Mucosa of stomach (tissue), 1 donor: ENCODE measurements around the gene KIF26A.

Experiments used
- H3K27me3 ChIP-seq: one replicate; pipeline ENCODE4 v1.7.0; 2013; ENCODE audit warnings: mild to moderate bottlenecking, low read length; ENCODE audit not compliant: control insufficient read depth, insufficient read depth
- H3K36me3 ChIP-seq: one replicate; pipeline ENCODE4 v1.7.0; 2013; ENCODE audit warnings: low read length; ENCODE audit not compliant: control insufficient read depth, insufficient read depth
- H3K4me1 ChIP-seq: one replicate; pipeline ENCODE4 v1.7.0; 2013; ENCODE audit warnings: mild to moderate bottlenecking, low read length; ENCODE audit not compliant: control insufficient read depth, insufficient read depth
- H3K4me3 ChIP-seq: one replicate; pipeline ENCODE4 v1.7.0; 2013; ENCODE audit warnings: low read length
- H3K9ac ChIP-seq: one replicate; pipeline ENCODE4 v1.7.0; 2013; ENCODE audit warnings: mild to moderate bottlenecking, low read length, moderate library complexity
- H3K9me3 ChIP-seq: one replicate; pipeline ENCODE4 v1.7.0; 2013; ENCODE audit warnings: mild to moderate bottlenecking, low read length, moderate library complexity; ENCODE audit not compliant: control insufficient read depth
- donor health status: Pancreatic carcinoma.

KIF26A gene

DNA sequence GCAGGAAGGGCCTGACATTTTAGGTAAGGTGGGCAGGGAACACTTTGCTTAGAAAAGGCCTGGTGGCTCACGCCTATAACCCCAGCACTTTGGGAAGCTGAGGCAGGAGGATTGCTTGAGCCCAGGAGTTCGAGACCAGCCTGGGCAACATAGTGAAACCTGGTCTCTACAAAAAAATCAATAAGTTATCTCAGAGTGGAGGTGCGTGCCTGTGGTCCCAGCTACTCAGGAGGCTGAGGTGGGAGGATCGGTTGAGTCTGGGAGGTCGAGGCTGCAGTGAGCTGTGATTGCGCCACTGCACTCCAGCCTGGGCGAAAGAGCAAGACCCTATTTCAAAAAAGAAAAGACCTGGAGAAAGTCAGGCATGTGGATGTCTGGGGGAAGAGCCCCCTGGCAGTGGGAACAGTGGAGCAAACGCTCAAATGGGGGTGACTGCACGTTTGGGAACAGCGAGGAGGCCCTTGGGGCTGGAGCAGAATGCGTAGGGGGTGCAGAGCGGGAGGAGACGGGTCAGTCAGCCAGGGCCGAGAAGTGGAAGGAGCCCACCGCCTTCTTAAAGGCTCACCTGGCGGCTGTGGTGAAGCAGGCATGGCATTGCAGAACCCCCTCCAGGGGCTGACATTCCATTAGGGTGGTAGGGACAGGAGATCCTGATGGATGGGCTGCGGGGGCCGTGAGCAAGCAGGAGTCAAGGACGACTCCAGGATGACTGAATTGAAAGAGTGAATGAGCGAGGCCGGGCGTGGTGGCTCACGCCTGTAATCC, 6.2 kb upstream of the KIF26A start:
- no peak overlapping the region for H3K9ac ChIP-seq
- H3K27me3 ChIP-seq: peaks cover 42% of the 10 kb centered on the region
- H3K4me3 ChIP-seq: no peak overlapping the region
- H3K36me3 ChIP-seq: no peaks in the 10 kb centered on the region
- H3K9me3 ChIP-seq: no peaks in the 10 kb centered on the region
- peaks cover 9% of the 10 kb centered on the region for H3K4me1 ChIP-seq

GRCh38 chr14:104132981-104133380, 5.4 kb upstream of the KIF26A start:
- H3K4me1 ChIP-seq: peaks cover 15% of the 10 kb centered on the region
- no peaks in the 10 kb centered on the region for H3K36me3 ChIP-seq
- no peak overlapping the region for H3K4me3 ChIP-seq
- no peaks in the 10 kb centered on the region for H3K9me3 ChIP-seq
- no peak overlapping the region for H3K9ac ChIP-seq
- H3K27me3 ChIP-seq: peaks cover 49% of the 10 kb centered on the region

DNA sequence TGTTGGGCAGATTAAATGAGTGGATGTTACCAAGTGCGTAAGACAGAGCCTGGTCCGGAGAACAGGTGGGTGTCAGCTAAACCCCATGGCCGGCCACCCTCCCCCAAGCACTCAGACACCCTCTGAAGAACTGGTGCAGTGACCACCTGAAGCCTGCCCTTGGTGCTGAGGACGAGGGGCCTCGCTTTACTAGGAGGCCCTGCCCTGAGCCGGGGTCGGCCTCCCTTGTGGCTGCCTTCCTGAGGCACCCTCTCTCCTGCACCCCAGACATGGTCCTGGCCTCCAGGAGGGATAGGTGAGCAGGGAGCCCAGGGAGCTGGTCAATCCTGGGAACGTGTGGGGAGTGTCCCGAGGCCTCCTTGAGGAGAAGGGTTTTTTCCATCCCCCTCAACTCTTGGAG, 4.9 kb upstream of the KIF26A start:
- Histone ChIP-seq H3K9ac (no peak overlapping the region), H3K27me3 (peaks cover 53% of the 10 kb centered on the region), H3K4me3 (no peak overlapping the region), H3K4me1 (peaks cover 17% of the 10 kb centered on the region), H3K9me3 (no peaks in the 10 kb centered on the region), H3K36me3 (no peaks in the 10 kb centered on the region)

- Histone ChIP-seq H3K36me3 (no peaks in the 10 kb centered on the region), H3K27me3 (peaks cover 61% of the 10 kb centered on the region)
Observed at GRCh38 chr14:104134061-104134965, 4.1 kb upstream of the KIF26A start.

DNA sequence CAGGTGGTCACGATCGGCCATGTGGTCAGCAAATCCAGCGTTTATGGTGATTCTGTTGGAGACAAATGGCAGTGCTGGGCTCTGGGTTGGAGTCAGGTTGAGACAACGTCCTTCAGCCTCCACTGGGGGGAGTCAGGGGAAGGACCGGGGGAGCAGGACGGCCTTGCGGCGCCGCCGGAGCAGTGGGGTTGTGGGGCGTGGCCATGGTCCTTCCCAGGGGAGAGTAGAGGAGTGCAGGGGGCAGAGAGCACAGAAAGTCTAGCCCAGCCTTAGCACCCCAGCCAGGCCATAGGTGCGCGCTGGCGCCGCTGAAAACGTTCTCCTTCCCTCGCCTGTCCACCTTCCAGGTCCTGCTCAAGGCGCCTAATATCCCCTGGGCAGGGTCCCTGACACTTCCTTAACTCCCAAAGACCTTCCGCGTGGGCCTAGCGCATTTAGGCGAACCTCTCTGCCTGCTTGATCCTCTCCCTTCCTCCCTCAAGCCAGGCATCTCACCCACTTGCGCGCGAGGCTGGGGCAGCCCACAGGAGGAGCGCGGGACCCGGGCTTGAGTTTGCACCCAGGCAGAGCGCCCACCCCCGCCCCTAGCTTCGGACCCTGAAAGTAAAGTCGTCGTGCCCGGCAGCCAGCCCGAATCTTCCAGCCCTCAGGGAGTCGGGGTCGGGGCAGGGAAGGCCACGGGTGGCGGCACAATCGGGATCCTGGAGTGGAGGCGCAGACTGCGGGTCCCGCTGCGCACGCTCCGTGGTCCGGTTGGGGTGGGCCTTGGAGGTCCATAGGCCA, 3.1 kb upstream of the KIF26A start:
- peaks cover 26% of the 10 kb centered on the region for H3K4me1 ChIP-seq
- H3K27me3 ChIP-seq: peaks cover 68% of the 10 kb centered on the region
- no peaks in the 10 kb centered on the region for H3K36me3 ChIP-seq
- no peaks in the 10 kb centered on the region for H3K9me3 ChIP-seq
- no peak overlapping the region for H3K9ac ChIP-seq
- no peak overlapping the region for H3K4me3 ChIP-seq

More at GRCh38 chr14:104134061-104134965, 4.1 kb upstream of the KIF26A start:
- Histone ChIP-seq H3K4me1 (peaks cover 20% of the 10 kb centered on the region), H3K9me3 (no peaks in the 10 kb centered on the region), H3K4me3 (no peak overlapping the region), H3K9ac (no peak overlapping the region)

DNA sequence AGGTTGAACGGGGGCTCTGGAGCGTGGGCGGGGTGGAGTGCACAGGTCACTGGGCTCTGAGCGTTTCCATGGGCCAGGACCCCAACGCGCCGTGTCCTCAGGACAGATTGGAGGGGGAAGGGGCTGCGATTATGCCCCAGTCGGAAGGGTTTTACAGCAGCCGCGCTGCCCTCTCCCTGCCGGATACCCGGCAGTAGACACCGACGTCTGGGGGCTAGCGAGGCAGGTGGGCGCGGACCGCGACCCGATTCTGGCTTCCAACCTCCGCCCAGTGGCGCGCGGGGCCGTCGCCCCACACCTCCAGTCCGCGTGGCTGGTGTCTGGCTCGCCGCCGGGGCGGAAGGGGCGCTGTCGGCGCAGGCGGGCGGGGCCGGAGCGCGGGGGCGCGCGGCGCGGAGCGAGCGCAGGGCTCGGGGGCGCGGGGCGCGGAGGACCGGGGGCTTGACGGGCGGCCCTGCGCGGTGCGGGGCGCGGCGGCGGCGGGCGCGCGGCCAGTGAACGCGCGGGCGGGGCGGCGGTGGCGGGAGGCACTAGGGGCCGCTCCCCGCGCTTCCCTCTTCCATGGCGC, 2.4 kb upstream of the KIF26A start:
- no peak overlapping the region for H3K4me3 ChIP-seq
- peaks cover 26% of the 10 kb centered on the region for H3K4me1 ChIP-seq
- no peak overlapping the region for H3K9ac ChIP-seq
- no peaks in the 10 kb centered on the region for H3K9me3 ChIP-seq
- H3K27me3 ChIP-seq: peaks cover 70% of the 10 kb centered on the region
- no peaks in the 10 kb centered on the region for H3K36me3 ChIP-seq

DNA sequence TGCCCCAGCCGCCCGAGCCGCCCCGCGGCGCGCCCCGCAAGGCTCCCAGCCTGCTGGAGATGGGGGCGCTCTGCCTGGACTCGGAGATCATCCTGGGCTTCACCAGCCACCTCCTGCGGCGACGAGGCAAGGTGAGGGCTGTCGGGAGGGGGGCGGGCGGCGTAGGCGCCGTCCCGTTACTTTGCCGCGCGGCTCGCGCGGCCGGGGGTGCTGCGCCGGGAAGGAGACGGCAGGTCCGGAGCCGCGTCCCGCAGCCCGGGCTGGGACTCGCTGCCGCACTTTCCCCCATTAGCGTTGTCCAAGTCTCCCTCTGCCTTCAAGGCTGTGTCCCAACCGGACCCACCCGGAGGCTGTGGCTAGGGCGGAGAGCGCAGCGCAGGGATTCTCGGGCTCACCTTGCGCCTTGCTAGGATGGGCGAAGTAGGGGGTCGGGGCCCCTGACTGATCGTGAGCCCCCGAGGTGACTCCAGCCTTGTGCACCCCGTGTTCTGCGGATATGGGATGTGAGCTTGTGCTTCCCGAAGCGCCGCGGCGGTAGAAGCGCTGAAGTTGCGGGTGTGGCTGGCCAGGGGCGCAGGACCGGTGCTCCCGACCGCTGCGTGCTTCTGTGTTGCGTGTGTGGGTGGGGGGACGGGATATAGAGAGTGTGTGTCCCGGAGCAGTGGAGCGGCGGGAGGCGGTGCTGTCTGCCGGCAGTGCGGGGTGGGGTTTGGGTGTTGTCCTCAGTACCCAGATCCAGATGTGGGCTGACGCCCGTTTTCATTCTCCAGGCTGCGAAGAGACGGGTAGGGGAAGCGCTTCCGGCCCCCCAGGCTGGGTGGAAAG, 1.7 kb upstream of the KIF26A start:
- peaks cover 26% of the 10 kb centered on the region for H3K4me1 ChIP-seq
- no peak overlapping the region for H3K4me3 ChIP-seq
- no peaks in the 10 kb centered on the region for H3K9me3 ChIP-seq
- H3K36me3 ChIP-seq: no peaks in the 10 kb centered on the region
- H3K27me3 ChIP-seq: peaks cover 70% of the 10 kb centered on the region
- H3K9ac ChIP-seq: no peak overlapping the region

- Histone ChIP-seq H3K36me3 (no peaks in the 10 kb centered on the region), H3K4me3 (no peak overlapping the region)
Observed at GRCh38 chr14:104137297-104138097, 890 bp upstream of the KIF26A start.

GRCh38 chr14:104138718-104139459, 502 bp downstream of the KIF26A start:
- Histone ChIP-seq H3K4me1 (peaks cover 30% of the 10 kb centered on the region), H3K9me3 (no peaks in the 10 kb centered on the region), H3K27me3 (peaks cover 59% of the 10 kb centered on the region), H3K4me3 (no peak overlapping the region), H3K36me3 (no peaks in the 10 kb centered on the region), H3K9ac (no peak overlapping the region)

More at GRCh38 chr14:104137297-104138097, 890 bp upstream of the KIF26A start:
- Histone ChIP-seq H3K9me3 (no peaks in the 10 kb centered on the region), H3K27me3 (peaks cover 67% of the 10 kb centered on the region), H3K4me1 (peaks cover 26% of the 10 kb centered on the region), H3K9ac (no peak overlapping the region)
